ENCODE data around the gene PSMG2. TPM values are rescaled to one million over a fixed set of nuclear protein-coding genes. Genes with fewer than 3 reads are reported as not detected.

PSMG2 gene
- total and polyA plus RNA-seq, 10 of the 15 experiments (the other 5 are each of a cell fraction or from before 2014, with no cell fraction given), result 88.5 to 268 (median 116) TPM

- Histone ChIP-seq H3K27ac (ENCODE audit: control insufficient read depth, insufficient read depth) (no peak overlapping the region), H4K20me1 (ENCODE audit: control insufficient read depth, insufficient read depth) (no peaks in the 10 kb centered on the region), H3K36me3 (ENCODE audit: control insufficient read depth in 2 of 2, insufficient read depth in 2 of 2, low read length in 1 of 2) (no peaks in the 10 kb centered on the region), H2AFZ (ENCODE audit: control insufficient read depth, low read depth, low read length) (no peak overlapping the region), H3K4me2 (ENCODE audit: control insufficient read depth, insufficient read depth) (peak overlapping the region; percentile 28), H3K79me2 (ENCODE audit: control insufficient read depth, insufficient read depth, low read length) (no peaks in the 10 kb centered on the region), H3K9ac (ENCODE audit: control insufficient read depth, insufficient read depth, low read length) (no peak overlapping the region), H3K9me3 (replicated peaks; ENCODE audit: control insufficient read depth, insufficient read depth, low read length) (no peaks in the 10 kb centered on the region), H3K27me3 (replicated peaks in 1 of 2; ENCODE audit: control insufficient read depth in 2 of 2, insufficient read depth in 2 of 2, low read length in 1 of 2) (peaks cover 0 to 2% of the 10 kb centered on the region in 2 experiments; a peak in 2 of 4 replicates), H3K4me1 (ENCODE audit: control insufficient read depth, insufficient read depth, low read length) (no peaks in the 10 kb centered on the region), H3K4me3 (peak overlapping the region; percentile 73)
- in situ Hi-C loops (cut with MboI) (no loop called here), intact Hi-C loops (cut with micrococcal nuclease; ENCODE audit: unreplicated experiment) (loop anchor here (5.0 kb wide), 1 partner anchor 116 kb away; no protein-coding TSS in a partner anchor)
- 7% methylated on average over 36 of the region's 42 CpGs for WGBS (ENCODE audit: insufficient coverage, insufficient replicate concordance, low lambda C conversion rate, missing lambda C conversion rate)
- ChIA-PET POLR2A (no interaction called here), SMC1A (ENCODE audit: uncharacterized antibody, unreplicated experiment) (interaction anchor here (1.1 kb wide), 1 partner anchor 265 kb away, joined by 3 read pairs; no protein-coding TSS in a partner anchor), RAD21 (ENCODE audit: unreplicated experiment) (interaction anchor here (1.4 kb wide), 2 partner anchors 265 to 266 kb away, joined by 3 to 5 read pairs; no protein-coding TSS in a partner anchor), CTCF (interaction anchor here (0.6 to 9.6 kb wide), 5 partner anchors 18 to 266 kb away, joined by 3 to 71 read pairs (median 3); no protein-coding TSS in a partner anchor)
- BruUV-seq (replicated peaks), result no TSS peak
- DNase-seq (ENCODE audit: low read depth, low spot score) (no peak), FAIRE-seq (no peak), ATAC-seq (no peak; the same call in 1 of the 3 replicates)
- TF ChIP-seq MEF2B (IDR thresholded peaks at IDR 0.05; ENCODE audit: partially characterized antibody, poor library complexity, severe bottlenecking) (no peak), TBL1XR1 (IDR thresholded peaks at IDR 0.05; ENCODE audit: low read depth, low read length) (no peak), HDGF (IDR thresholded peaks at IDR 0.05) (no peak), CBX5 (IDR thresholded peaks at IDR 0.05; ENCODE audit: low read depth) (no peak), ZBTB11 (CRISPR knock-in tag; IDR thresholded peaks at IDR 0.05) (no peak), SMAD1 (IDR thresholded peaks at IDR 0.05; ENCODE audit: low read depth, partially characterized antibody) (no peak), EGR1 (IDR thresholded peaks at IDR 0.05; ENCODE audit: borderline replicate concordance in 1 of 2, low read depth in 2 of 2, low read length in 2 of 2) (no peak), MTA3 (IDR thresholded peaks at IDR 0.05; ENCODE audit: borderline replicate concordance, low read length) (no peak), FOXM1 (IDR thresholded peaks at IDR 0.05; ENCODE audit: low read depth, low read length) (no peak), RAD51 (IDR thresholded peaks at IDR 0.05) (no peak), BCL3 (IDR thresholded peaks at IDR 0.05; ENCODE audit: borderline replicate concordance, insufficient read depth, low read depth, low read length, poor library complexity, severe bottlenecking) (no peak), YBX1 (IDR thresholded peaks at IDR 0.05) (no peak), RBBP5 (conservative IDR thresholded peaks at IDR 0.05) (no peak), TCF7 (IDR thresholded peaks at IDR 0.05; ENCODE audit: borderline replicate concordance) (no peak), BRCA1 (IDR thresholded peaks at IDR 0.05; ENCODE audit: low read depth, low read length) (no peak), KLF5 (IDR thresholded peaks at IDR 0.05; ENCODE audit: partially characterized antibody) (no peak)
Observed at GRCh38 chr18:12658426-12659138, 44.3 kb upstream of the PSMG2 start.
